HEK293 (cell line): ENCODE measurements around the gene LILRB5.
A peak's percentile ranks its signal among the peaks of the same experiment; 100 is the strongest.
"Not testable (repeated sequence)": the region's sequence is repeated elsewhere in the genome, so short reads cannot be mapped to it uniquely, and the experiment has no call there.

Source experiments
- CTCF ChIA-PET: fragments of 350-600 bp; formaldehyde crosslinking; extraction: SDS; loops from one replicate; lab custom pipeline; 2021; ENCODE audit warnings: antibody characterized with exemption; lab: Yijun Ruan, JAX
- POLR2A ChIA-PET: fragments of 300-600 bp; formaldehyde crosslinking; extraction: SDS; loops from one replicate; lab custom pipeline; 2020; ENCODE audit warnings: antibody characterized with exemption, inconsistent platforms; lab: Yijun Ruan, JAX
- H3K27ac ChIP-seq: fragments of 200-500 bp; sonication (Bioruptor generic); 2 replicates; pipeline ENCODE4 v1.5.1; 2014; ENCODE audit warnings: low read depth, low read length, control low read depth, inconsistent platforms; ENCODE audit errors: extremely low read depth
- H3K36me3 ChIP-seq, 2 experiments: fragments of 200-500 bp in 1 of 2; sonication (Bioruptor generic) in 1 of 2; 1 replicate in 1 of 2; 2 replicates in 1 of 2; pipeline ENCODE4 v1.5.1; 2014 to 2017; ENCODE audit warnings: inconsistent platforms in 2 of 2, low read length in 2 of 2; ENCODE audit not compliant: control insufficient read depth in 2 of 2, insufficient read depth in 1 of 2
- H3K4me1 ChIP-seq: fragments of 200-500 bp; sonication (Bioruptor generic); 2 replicates; pipeline ENCODE4 v1.5.1; 2014; ENCODE audit warnings: mild to moderate bottlenecking, low read length, inconsistent platforms; ENCODE audit not compliant: control insufficient read depth, insufficient read depth
- H3K4me3 ChIP-seq: 2 replicates; pipeline ENCODE4 v1.5.1; 2011; ENCODE audit warnings: low read depth, mild to moderate bottlenecking, control low read depth, low read length, moderate library complexity
- H3K9me3 ChIP-seq: fragments of 200-500 bp; sonication (Bioruptor generic); 2 replicates; pipeline ENCODE4 v1.5.1; 2014; ENCODE audit warnings: low read depth, low read length, inconsistent platforms; ENCODE audit not compliant: control insufficient read depth, insufficient read depth
- KLF1 ChIP-seq: fragments of 450-650 bp; formaldehyde crosslinking; IDR thresholded peaks from 2 replicates; pipeline ENCODE4 v1.5.1; 2016; ENCODE audit warnings: missing biosample characterization, missing genetic modification characterization
- RBAK ChIP-seq: fragments of 450-650 bp; formaldehyde crosslinking; IDR thresholded peaks from 2 replicates; pipeline ENCODE4 v1.5.1; 2016; ENCODE audit warnings: missing biosample characterization, missing genetic modification characterization
- WT1 ChIP-seq: fragments of 450-650 bp; formaldehyde crosslinking; IDR thresholded peaks from 2 replicates; pipeline ENCODE4 v1.5.1; 2016; ENCODE audit warnings: missing biosample characterization, missing genetic modification characterization
- ZFP3 ChIP-seq: fragments of 450-650 bp; formaldehyde crosslinking; IDR thresholded peaks from 2 replicates; pipeline ENCODE4 v1.5.1; 2016; ENCODE audit warnings: low read depth, missing biosample characterization, missing genetic modification characterization
- ZNF214 ChIP-seq: fragments of 450-650 bp; formaldehyde crosslinking; IDR thresholded peaks from 2 replicates; pipeline ENCODE4 v1.5.1; 2017; ENCODE audit warnings: missing biosample characterization, mild to moderate bottlenecking, missing genetic modification characterization, borderline replicate concordance
- ZNF248 ChIP-seq: fragments of 450-650 bp; formaldehyde crosslinking; IDR thresholded peaks from 2 replicates; pipeline ENCODE4 v1.5.1; 2017; ENCODE audit warnings: missing biosample characterization, missing genetic modification characterization
- ZNF571 ChIP-seq: fragments of 450-650 bp; formaldehyde crosslinking; IDR thresholded peaks from 2 replicates; pipeline ENCODE4 v1.5.0; 2017; ENCODE audit warnings: missing biosample characterization, missing genetic modification characterization
- ZNF585B ChIP-seq: fragments of 450-650 bp; formaldehyde crosslinking; IDR thresholded peaks from 2 replicates; pipeline ENCODE4 v1.5.1; 2016; ENCODE audit warnings: missing biosample characterization, missing genetic modification characterization
- TF ChIP-seq, protein P1 (sequence below): fragments of 450-650 bp; formaldehyde crosslinking; IDR thresholded peaks from 2 replicates; pipeline ENCODE4 v1.5.1; 2016; ENCODE audit warnings: missing biosample characterization, missing genetic modification characterization
- TF ChIP-seq, protein P2 (sequence below): fragments of 450-650 bp; formaldehyde crosslinking; IDR thresholded peaks from 2 replicates; pipeline ENCODE4 v1.5.1; 2016; ENCODE audit warnings: missing biosample characterization, missing genetic modification characterization
- TF ChIP-seq, protein P3 (sequence below): fragments of 450-650 bp; formaldehyde crosslinking; IDR thresholded peaks from 2 replicates; pipeline ENCODE4 v1.5.1; 2016; ENCODE audit warnings: missing biosample characterization, missing genetic modification characterization

The LILRB5 gene

DNA sequence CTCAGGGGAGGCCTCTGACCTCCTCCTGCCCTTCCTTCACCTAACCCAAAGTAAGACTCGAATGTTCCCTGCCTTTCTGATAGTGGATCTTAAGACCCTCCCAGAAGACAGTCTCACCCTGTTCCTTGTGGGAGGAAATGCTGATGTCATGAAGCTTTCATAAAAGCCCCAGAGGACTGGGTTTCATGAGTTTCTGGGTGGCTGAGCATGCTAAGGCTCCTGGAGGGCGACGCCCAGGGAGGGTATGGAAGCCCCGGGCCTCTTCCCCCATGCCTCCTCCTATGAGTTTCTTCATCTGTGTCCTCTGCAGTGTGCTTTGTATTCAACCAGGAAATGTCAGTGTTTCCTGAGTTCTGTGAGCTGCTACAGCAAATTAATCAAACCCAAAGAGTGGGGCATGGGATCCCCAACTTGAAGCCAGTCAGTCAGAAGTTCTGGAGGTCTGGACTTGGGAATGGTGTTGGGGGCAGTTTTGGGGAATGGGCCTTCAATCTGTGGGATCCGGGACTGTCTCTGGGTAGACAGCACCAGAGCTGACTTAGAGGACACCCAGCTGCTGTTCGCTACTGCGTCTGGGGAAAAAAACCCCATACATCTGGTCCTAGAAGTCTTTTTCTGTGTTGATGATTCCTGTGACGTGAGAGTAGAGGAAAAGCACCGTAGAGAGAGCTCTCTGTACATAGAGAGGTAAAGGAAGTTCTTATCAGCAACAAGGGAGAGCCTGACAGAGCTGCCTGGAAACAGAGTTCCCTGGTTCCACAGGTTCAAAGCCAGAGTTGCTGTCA is 25.8 kb upstream of the LILRB5 start:
- Histone ChIP-seq H3K9me3 (no peaks in the 10 kb centered on the region), H3K4me3 (no peak overlapping the region), H3K4me1 (no peaks in the 10 kb centered on the region), H3K36me3 (no peaks in the 10 kb centered on the region), H3K27ac (no peak overlapping the region)
- ChIA-PET CTCF (interaction anchor here (0.5 to 1.6 kb wide), 2 partner anchors 17 to 404 kb away, joined by 4 to 8 read pairs; no protein-coding TSS in a partner anchor), POLR2A (no interaction called here)
- 0 out of 2 replicates have a peak, but pooled peaks have one; percentile 26 for TF ChIP-seq KLF1
- no peak for TF ChIP-seq WT1 (tag by site-specific recombination)
- no peak for TF ChIP-seq ZNF585B (tag by site-specific recombination)
- TF ChIP-seq RBAK (tag by site-specific recombination), result no peak
- no peak for TF ChIP-seq ZFP3 (tag by site-specific recombination)
- no peak for TF ChIP-seq ZNF571

DNA sequence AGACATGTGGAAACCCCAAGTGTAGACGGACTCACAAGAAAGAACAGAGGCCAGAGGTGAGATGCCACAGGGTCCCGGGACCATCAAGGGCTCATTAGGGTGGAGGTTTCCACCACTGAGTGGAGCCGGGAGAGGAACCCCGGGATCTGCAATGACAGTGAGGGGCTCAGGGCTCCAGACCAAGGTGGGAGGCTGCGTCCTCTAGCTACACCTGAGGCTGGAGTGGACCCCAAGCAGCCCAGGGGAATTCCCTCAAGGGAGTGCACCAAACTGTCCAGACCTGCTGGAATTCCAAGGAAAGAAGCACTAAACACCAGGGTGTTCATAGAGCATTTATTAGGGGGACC is 24.6 kb upstream of the LILRB5 start:
- POLR2A ChIA-PET, H3K4me3 ChIP-seq, H3K36me3 ChIP-seq, H3K27ac ChIP-seq, H3K9me3 ChIP-seq, H3K4me1 ChIP-seq, CTCF ChIA-PET: not testable (repeated sequence)

DNA sequence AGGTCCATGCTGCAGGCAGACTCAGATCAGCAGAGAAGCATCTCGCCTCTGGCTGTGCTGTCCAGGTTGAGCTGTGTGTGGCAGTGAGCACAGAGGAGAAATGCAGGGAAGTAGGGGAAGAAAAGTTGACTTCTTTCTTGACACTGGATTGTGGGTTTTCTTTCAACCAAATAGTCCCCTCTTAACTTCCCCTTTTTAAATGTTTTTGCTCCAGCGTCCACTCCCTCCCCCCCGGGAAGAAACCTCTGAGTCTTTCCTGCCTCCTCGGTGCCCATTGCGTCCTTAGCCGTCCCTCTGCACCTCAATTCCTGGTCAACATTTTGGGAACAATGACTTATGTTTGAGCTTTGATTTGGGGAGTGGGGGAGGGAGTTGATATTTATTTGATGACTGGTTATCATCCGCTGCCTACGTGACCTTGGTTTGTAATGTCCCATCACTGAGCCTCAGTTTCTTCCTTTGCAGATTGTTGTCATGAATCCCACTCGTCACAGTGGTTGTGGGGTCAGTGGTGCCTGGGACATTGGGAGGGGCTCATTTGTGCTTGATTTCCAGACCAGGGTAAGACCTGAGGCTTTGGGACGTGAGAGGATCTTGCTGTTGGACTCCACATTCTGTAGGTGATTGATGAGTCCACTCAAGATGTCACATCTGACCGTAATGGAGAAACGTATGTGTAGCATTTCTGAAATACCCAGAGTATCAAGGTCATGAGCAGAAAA is 24.1 kb upstream of the LILRB5 start, which contains the start of gene LILRB2:
Gene LILRB2, minus strand, starts transcription at position 104 of the 722 bp plus-strand sequence. CDS start 614 bp downstream, outside the sequence.
- H3K9me3 ChIP-seq, result no peaks in the 10 kb centered on the region
- no peak for TF ChIP-seq ZNF214 (tag by site-specific recombination)
- TF ChIP-seq ZNF248 (tag by site-specific recombination), result no peak
- H3K4me1 ChIP-seq, result no peaks in the 10 kb centered on the region
- no peak within 1 kb of the TSS for H3K4me3 ChIP-seq
- POLR2A ChIA-PET, result no interaction called here
- no peaks in the 10 kb centered on the region for H3K36me3 ChIP-seq
- CTCF ChIA-PET, result no interaction called here
- H3K27ac ChIP-seq, result no peak within 1 kb of the TSS

DNA sequence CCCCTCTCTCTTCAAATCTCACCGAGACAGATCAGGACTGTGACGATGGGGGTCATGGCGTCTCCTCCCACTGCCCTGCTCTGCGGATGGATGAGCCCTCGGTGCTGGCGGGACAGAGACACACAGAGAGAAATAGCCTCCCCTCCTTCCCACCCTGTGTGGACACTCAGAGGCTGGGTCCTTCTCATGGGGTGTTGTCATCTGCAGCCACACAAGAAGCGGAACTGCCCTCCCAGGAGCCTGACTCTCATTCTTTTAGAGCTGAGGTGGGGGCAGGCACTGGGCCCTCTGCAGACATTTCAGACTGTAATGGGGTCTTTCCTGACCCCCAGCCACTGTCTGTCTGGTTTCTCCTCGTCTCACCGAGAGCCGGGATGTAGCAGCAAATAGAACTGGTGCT is 23.4 kb upstream of the LILRB5 start:
- POLR2A ChIA-PET, H3K9me3 ChIP-seq, H3K4me1 ChIP-seq, H3K4me3 ChIP-seq, H3K27ac ChIP-seq, H3K36me3 ChIP-seq: not testable (repeated sequence)
- CTCF ChIA-PET, result interaction anchor here (1.3 kb wide), 1 partner anchor 14 kb away, joined by 7 read pairs; no protein-coding TSS in a partner anchor

DNA sequence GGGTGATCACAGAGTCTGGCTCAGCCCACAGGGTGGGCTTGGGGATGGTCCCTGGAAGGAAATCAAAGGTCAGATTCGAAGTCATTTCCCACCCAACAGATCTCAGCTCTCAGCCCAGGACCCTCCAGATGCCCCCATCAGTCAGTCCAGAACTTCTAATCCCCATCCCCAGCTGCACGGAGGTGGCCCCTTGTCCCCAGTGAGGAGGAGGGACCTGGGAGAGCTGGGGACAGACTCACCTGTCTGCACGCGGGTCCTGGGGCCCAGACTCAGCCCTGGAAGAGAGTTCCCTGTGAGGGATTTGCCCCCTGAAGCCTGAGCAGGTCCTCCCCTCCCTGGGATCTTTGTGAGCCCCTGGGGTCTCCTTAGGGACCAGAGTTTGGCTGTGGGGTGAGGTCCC is 23.0 kb upstream of the LILRB5 start:
- POLR2A ChIA-PET, result not testable (repeated sequence)

DNA sequence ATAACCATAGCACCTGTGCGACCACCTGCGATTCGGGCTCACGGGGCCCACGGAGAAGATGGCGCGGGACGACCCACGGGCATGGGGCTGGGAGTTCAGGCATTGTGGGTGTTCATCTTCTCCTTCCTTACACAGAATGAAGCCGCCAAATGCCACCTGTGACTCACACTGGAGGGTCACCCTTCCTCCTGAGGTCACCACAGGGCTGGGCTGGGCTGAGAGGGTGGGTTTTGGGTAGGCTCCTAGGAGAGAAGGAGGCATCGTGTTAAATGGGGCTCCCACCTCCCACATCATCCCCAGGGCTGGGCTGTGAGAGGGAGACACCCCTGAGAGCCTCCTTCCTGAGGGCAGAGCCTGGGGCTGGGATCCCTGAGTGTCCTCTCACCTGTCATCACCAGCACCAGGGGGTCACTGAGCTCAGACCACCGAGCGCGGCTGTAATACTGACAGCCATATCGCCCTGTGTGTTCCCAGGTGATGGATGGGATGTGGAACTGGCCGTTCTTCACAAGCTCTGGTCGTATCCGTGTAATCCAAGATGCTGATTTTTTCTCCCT is 22.4 kb upstream of the LILRB5 start:
- H3K36me3 ChIP-seq, result no peaks in the 10 kb centered on the region
- CTCF ChIA-PET, result interaction anchor here (1.3 kb wide), 1 partner anchor 14 kb away, joined by 7 read pairs; no protein-coding TSS in a partner anchor
- POLR2A ChIA-PET, result no interaction called here
- H3K9me3 ChIP-seq, result no peaks in the 10 kb centered on the region
- no peak overlapping the region for H3K4me3 ChIP-seq
- H3K4me1 ChIP-seq, result no peaks in the 10 kb centered on the region
- no peak overlapping the region for H3K27ac ChIP-seq
- TF ChIP-seq, protein P1, sequence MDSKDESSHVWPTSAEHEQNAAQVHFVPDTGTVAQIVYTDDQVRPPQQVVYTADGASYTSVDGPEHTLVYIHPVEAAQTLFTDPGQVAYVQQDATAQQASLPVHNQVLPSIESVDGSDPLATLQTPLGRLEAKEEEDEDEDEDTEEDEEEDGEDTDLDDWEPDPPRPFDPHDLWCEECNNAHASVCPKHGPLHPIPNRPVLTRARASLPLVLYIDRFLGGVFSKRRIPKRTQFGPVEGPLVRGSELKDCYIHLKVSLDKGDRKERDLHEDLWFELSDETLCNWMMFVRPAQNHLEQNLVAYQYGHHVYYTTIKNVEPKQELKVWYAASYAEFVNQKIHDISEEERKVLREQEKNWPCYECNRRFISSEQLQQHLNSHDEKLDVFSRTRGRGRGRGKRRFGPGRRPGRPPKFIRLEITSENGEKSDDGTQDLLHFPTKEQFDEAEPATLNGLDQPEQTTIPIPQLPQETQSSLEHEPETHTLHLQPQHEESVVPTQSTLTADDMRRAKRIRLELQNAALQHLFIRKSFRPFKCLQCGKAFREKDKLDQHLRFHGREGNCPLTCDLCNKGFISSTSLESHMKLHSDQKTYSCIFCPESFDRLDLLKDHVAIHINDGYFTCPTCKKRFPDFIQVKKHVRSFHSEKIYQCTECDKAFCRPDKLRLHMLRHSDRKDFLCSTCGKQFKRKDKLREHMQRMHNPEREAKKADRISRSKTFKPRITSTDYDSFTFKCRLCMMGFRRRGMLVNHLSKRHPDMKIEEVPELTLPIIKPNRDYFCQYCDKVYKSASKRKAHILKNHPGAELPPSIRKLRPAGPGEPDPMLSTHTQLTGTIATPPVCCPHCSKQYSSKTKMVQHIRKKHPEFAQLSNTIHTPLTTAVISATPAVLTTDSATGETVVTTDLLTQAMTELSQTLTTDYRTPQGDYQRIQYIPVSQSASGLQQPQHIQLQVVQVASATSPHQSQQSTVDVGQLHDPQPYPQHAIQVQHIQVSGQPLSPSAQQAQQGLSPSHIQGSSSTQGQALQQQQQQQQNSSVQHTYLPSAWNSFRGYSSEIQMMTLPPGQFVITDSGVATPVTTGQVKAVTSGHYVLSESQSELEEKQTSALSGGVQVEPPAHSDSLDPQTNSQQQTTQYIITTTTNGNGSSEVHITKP (tag by site-specific recombination), result no peak
- TF ChIP-seq, protein P2, sequence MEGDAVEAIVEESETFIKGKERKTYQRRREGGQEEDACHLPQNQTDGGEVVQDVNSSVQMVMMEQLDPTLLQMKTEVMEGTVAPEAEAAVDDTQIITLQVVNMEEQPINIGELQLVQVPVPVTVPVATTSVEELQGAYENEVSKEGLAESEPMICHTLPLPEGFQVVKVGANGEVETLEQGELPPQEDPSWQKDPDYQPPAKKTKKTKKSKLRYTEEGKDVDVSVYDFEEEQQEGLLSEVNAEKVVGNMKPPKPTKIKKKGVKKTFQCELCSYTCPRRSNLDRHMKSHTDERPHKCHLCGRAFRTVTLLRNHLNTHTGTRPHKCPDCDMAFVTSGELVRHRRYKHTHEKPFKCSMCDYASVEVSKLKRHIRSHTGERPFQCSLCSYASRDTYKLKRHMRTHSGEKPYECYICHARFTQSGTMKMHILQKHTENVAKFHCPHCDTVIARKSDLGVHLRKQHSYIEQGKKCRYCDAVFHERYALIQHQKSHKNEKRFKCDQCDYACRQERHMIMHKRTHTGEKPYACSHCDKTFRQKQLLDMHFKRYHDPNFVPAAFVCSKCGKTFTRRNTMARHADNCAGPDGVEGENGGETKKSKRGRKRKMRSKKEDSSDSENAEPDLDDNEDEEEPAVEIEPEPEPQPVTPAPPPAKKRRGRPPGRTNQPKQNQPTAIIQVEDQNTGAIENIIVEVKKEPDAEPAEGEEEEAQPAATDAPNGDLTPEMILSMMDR (tag by site-specific recombination), result no peak
- TF ChIP-seq, protein P3, sequence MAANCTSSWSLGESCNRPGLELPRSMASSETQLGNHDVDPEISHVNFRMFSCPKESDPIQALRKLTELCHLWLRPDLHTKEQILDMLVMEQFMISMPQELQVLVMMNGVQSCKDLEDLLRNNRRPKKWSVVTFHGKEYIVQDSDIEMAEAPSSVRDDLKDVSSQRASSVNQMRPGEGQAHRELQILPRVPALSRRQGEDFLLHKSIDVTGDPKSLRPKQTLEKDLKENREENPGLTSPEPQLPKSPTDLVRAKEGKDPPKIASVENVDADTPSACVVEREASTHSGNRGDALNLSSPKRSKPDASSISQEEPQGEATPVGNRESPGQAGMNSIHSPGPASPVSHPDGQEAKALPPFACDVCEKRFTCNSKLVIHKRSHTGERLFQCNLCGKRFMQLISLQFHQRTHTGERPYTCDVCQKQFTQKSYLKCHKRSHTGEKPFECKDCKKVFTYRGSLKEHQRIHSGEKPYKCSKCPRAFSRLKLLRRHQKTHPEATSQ, result no peak

More for the DNA sequence above, 23.0 kb upstream of the LILRB5 start:
- not testable (repeated sequence) for H3K36me3 ChIP-seq, H3K27ac ChIP-seq, H3K4me3 ChIP-seq, H3K9me3 ChIP-seq, H3K4me1 ChIP-seq
- CTCF ChIA-PET, result interaction anchor here (1.3 kb wide), 1 partner anchor 14 kb away, joined by 7 read pairs; no protein-coding TSS in a partner anchor
